Measurements from ENCODE around the gene KLHL6. TPM values are rescaled to one million over a fixed set of nuclear protein-coding genes. Genes with fewer than 3 reads are reported as not detected.

The KLHL6 gene
- total RNA-seq, 1 experiment from 2014 or later = not detected

GRCh38 chr3:183455089-183455488, 100.4 kb downstream of the KLHL6 start:
- H3K27me3 ChIP-seq (ENCODE audit: insufficient read depth, low read length) = no peaks in the 10 kb centered on the region
- H3K4me2 ChIP-seq (ENCODE audit: insufficient read depth, insufficient read length, low read length) = no peak overlapping the region

More at GRCh38 chr3:183455089-183455488, 100.4 kb downstream of the KLHL6 start:
- Mint-ChIP-seq H3K4me1 (peaks cover 3 to 9% of the 10 kb centered on the region in 2 experiments; a peak in 3 of 4 replicates), H3K27ac (no peak overlapping the region), H3K4me3 (no peak overlapping the region), H3K27me3 (ENCODE audit: low read depth) (no peaks in the 10 kb centered on the region), H3K9me3 (peaks cover 1 to 2% of the 10 kb centered on the region in 2 experiments; a peak in 2 of 5 replicates), H3K36me3 (ENCODE audit: insufficient read depth in 1 of 3, low read depth in 3 of 3) (peaks cover 9 to 36% (median 32%) of the 10 kb centered on the region in 3 experiments)
- TF ChIP-seq CTCF (conservative IDR thresholded peaks at IDR 0.05) = no peak
- H2BK12ac ChIP-seq (ENCODE audit: insufficient read length, low read depth, low read length) = no peak overlapping the region
- H4K5ac ChIP-seq (ENCODE audit: insufficient read length, low read depth, low read length) = no peak overlapping the region
- no peak overlapping the region for H3K14ac ChIP-seq (ENCODE audit: insufficient read depth, low read length)
- no peak overlapping the region for H2AK5ac ChIP-seq (ENCODE audit: insufficient read length, low read length)
- H2BK5ac ChIP-seq (ENCODE audit: insufficient read length, low read length) = no peak overlapping the region
- DNase-seq = no peak
- no peaks in the 10 kb centered on the region for H4K20me1 ChIP-seq (ENCODE audit: control insufficient read depth, insufficient read depth, insufficient read length)
- H4K91ac ChIP-seq (ENCODE audit: insufficient read length, low read depth, low read length) = no peak overlapping the region
- H4K8ac ChIP-seq (replicated peaks; ENCODE audit: insufficient read length, low read depth, low read length) = no peak overlapping the region
- H3K23ac ChIP-seq (ENCODE audit: insufficient read length, low read depth, low read length) = no peak overlapping the region
- H3K23me2 ChIP-seq (ENCODE audit: insufficient read length, low read depth, low read length, poor library complexity, severe bottlenecking) = no peaks in the 10 kb centered on the region
- no peak overlapping the region for H2BK20ac ChIP-seq (ENCODE audit: low read depth, low read length, poor library complexity, severe bottlenecking)
- no peak overlapping the region for H3K4ac ChIP-seq (ENCODE audit: low read depth, low read length)
- H3K79me1 ChIP-seq (ENCODE audit: insufficient read depth, low read depth, low read length, poor library complexity, severe bottlenecking) = no peaks in the 10 kb centered on the region
- H3K9ac ChIP-seq (ENCODE audit: extremely low read depth, insufficient read length, low read length) = no peak overlapping the region
- WGBS (ENCODE audit: extremely low coverage, insufficient read length, low lambda C conversion rate) = no CpG with 5 or more reads among the region's 5 CpGs
- no peaks in the 10 kb centered on the region for H3K4me1 ChIP-seq (ENCODE audit: insufficient read depth, low read length)
- no peak overlapping the region for H3K27ac ChIP-seq (ENCODE audit: insufficient read length, low read depth, low read length)
- H2BK120ac ChIP-seq (ENCODE audit: low read depth, low read length, poor library complexity, severe bottlenecking) = no peak overlapping the region
- H3K56ac ChIP-seq (ENCODE audit: insufficient read length, low read depth, low read length) = no peak overlapping the region
- H3K9me3 ChIP-seq (ENCODE audit: control insufficient read depth, low read depth, low read length) = no peaks in the 10 kb centered on the region
- no peaks in the 10 kb centered on the region for H3K79me2 ChIP-seq (ENCODE audit: insufficient read depth, low read length)
- no peak overlapping the region for H3K18ac ChIP-seq (ENCODE audit: insufficient read length, low read depth, low read length)
- H3T11ph ChIP-seq (ENCODE audit: low read length) = no peak overlapping the region
- H2AFZ ChIP-seq (ENCODE audit: low read length) = no peak overlapping the region
- H2BK15ac ChIP-seq (ENCODE audit: low read depth, low read length) = no peak overlapping the region

Data from H9 (cell line).